ENCODE measurements around the gene EEIG2. TPM values are rescaled to one million over a fixed set of nuclear protein-coding genes. Genes with fewer than 3 reads are reported as not detected.

EEIG2 gene
- total and polyA plus RNA-seq, 12 donors: 1.8 to 13.8 (median 7.3) TPM

DNA sequence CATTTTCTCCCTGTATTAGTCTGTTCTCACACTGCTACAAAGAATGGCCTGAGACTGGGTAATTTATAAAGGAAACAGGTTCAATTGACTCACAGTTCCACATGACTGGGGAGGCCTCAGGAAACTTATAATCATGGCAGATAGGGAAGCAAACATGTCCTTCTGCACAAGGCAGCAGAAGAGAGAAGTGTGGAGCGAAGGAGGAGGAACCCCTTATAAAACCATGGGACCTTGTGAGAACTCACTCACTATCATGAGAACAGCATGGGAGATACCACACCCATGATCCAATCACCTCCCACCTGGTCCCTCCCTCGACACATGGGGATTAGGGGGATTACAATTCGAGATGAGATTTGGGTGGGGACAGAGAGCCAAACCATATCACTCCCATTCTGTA is 35.2 kb upstream of the EEIG2 start:
- H3K9me3 ChIP-seq (replicated peaks in 1 of 3): no peaks in the 10 kb centered on the region
- DNase-seq: no peak
- 84 to 95% (median 89%) methylated on average over 3 of the region's 3 CpGs for WGBS, 4 donors
- no peaks in the 10 kb centered on the region for H3K27me3 ChIP-seq
- H3K4me1 ChIP-seq (replicated peaks in 1 of 2): no peaks in the 10 kb centered on the region
- TF ChIP-seq, protein P1, sequence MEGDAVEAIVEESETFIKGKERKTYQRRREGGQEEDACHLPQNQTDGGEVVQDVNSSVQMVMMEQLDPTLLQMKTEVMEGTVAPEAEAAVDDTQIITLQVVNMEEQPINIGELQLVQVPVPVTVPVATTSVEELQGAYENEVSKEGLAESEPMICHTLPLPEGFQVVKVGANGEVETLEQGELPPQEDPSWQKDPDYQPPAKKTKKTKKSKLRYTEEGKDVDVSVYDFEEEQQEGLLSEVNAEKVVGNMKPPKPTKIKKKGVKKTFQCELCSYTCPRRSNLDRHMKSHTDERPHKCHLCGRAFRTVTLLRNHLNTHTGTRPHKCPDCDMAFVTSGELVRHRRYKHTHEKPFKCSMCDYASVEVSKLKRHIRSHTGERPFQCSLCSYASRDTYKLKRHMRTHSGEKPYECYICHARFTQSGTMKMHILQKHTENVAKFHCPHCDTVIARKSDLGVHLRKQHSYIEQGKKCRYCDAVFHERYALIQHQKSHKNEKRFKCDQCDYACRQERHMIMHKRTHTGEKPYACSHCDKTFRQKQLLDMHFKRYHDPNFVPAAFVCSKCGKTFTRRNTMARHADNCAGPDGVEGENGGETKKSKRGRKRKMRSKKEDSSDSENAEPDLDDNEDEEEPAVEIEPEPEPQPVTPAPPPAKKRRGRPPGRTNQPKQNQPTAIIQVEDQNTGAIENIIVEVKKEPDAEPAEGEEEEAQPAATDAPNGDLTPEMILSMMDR (IDR thresholded peaks at IDR 0.05): no peak
- no peak for TF ChIP-seq POLR2A (IDR thresholded peaks at IDR 0.05)
- H3K27ac ChIP-seq: no peak overlapping the region
- no peaks in the 10 kb centered on the region for H3K36me3 ChIP-seq (replicated peaks in 1 of 2)
- no peak overlapping the region for H3K4me3 ChIP-seq
- intact Hi-C loops (cut with DNase I): no loop called here

DNA sequence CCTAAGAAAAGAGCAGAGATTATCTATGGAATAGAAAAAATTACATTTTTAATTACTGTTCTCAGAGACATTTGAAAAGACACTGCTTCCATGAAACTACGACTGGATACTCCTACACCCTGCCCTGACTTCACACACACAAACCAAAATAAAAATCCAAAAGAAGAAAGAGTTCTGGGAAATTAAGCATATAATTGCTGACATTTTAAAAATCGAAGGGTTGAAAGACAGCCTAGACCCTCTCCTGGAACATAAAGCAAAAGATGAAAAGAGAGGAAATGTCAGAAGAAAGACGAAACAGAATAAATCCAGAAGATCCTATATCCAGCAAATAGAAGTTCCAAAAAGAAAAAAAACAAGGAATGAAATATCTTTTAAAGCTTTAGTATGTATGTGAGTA is 32.8 kb upstream of the EEIG2 start:
- intact Hi-C loops (cut with DNase I): no loop called here
- WGBS, 4 donors: 61 to 76% (median 67%) methylated on average over 3 of the region's 3 CpGs
- TF ChIP-seq, protein P1 (IDR thresholded peaks at IDR 0.05): no peak
- H3K4me3 ChIP-seq: no peak overlapping the region
- H3K4me1 ChIP-seq (replicated peaks in 1 of 2): no peaks in the 10 kb centered on the region
- H3K9me3 ChIP-seq (replicated peaks in 1 of 3): no peaks in the 10 kb centered on the region
- H3K27ac ChIP-seq: no peak overlapping the region
- no peaks in the 10 kb centered on the region for H3K27me3 ChIP-seq
- DNase-seq: no peak
- H3K36me3 ChIP-seq (replicated peaks in 1 of 2): no peaks in the 10 kb centered on the region

DNA sequence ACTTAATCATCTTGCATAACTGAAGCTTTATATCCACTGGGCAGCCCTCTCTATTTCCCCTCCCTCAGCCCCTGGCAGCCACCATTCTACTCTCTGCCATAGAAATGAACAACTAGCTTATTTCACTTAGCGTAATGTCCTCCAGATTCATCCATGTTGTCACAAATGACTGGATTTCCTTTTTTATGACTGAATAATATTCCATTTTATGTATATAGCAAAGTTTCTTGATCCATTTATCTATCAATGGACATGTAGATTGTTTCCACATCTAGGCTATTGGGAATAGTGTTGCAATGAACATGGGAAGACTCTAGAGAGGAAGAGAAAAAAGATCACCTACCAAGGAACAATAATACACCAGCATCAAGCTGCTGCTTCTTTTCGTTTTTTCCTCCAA is 32.1 kb upstream of the EEIG2 start:
- Histone ChIP-seq H3K4me1 (replicated peaks in 1 of 2) (no peaks in the 10 kb centered on the region), H3K9me3 (replicated peaks in 1 of 3) (no peaks in the 10 kb centered on the region), H3K27ac (no peak overlapping the region), H3K4me3 (no peak overlapping the region), H3K27me3 (no peaks in the 10 kb centered on the region), H3K36me3 (replicated peaks in 1 of 2) (no peaks in the 10 kb centered on the region)
- DNase-seq: no peak
- WGBS, 4 donors: 76 to 89% (median 80%) methylated on average over 2 of the region's 2 CpGs
- intact Hi-C loops (cut with DNase I): no loop called here
- TF ChIP-seq, protein P1 (IDR thresholded peaks at IDR 0.05): no peak
- TF ChIP-seq POLR2A (IDR thresholded peaks at IDR 0.05): no peak

DNA sequence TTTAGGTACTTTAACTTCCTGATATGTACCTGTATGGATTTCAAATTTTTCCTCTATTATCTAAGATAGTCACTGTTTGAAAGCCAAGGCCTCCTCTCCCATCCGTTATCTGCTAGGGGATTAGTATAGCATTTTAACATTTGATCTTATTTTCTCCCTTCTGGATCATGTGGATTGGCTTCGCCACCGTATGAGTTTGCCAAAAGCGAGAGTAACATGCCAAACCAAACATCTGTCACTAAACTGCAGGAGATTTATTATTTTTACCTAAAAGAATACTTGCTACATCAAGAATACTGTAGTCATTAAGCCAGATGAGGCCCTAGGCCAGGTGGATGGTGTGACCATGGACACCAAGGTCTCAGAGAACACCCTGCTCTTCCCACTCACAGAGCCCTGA is 28.5 kb upstream of the EEIG2 start:
- no peak for DNase-seq

More for the DNA sequence above, 28.5 kb upstream of the EEIG2 start:
- no peak for TF ChIP-seq POLR2A (IDR thresholded peaks at IDR 0.05)
- TF ChIP-seq, protein P1 (IDR thresholded peaks at IDR 0.05): no peak
- H3K36me3 ChIP-seq (replicated peaks in 1 of 2): no peaks in the 10 kb centered on the region
- no peaks in the 10 kb centered on the region for H3K9me3 ChIP-seq (replicated peaks in 1 of 3)
- no peaks in the 10 kb centered on the region for H3K4me1 ChIP-seq (replicated peaks in 1 of 2)
- intact Hi-C loops (cut with DNase I): no loop called here
- WGBS, 4 donors: 45 to 60% (median 56%) methylated on average over 4 of the region's 4 CpGs
- no peak overlapping the region for H3K4me3 ChIP-seq
- H3K27ac ChIP-seq: no peak overlapping the region
- H3K27me3 ChIP-seq: no peaks in the 10 kb centered on the region

Data from adrenal gland (tissue), 12 donors.